Stimulated activated CD4-positive, alpha-beta T cell treated with anti-CD3 and anti-CD28 coated beads, Interleukin-4, amount 100 ng/mL, for 1 hour (primary cell): ENCODE results near the gene WASF3.
"Not testable (repeated sequence)": the region's sequence is repeated elsewhere in the genome, so short reads cannot be mapped to it uniquely, and the experiment has no call there.

Experiments used
- DNase-seq: peaks from one replicate; pipeline ENCODE4 v3.0.0-alpha.2; 2020

WASF3 gene

GRCh38 chr13:26590951-26591350, 33.5 kb downstream of the WASF3 start:
- DNase-seq = no peak

DNA sequence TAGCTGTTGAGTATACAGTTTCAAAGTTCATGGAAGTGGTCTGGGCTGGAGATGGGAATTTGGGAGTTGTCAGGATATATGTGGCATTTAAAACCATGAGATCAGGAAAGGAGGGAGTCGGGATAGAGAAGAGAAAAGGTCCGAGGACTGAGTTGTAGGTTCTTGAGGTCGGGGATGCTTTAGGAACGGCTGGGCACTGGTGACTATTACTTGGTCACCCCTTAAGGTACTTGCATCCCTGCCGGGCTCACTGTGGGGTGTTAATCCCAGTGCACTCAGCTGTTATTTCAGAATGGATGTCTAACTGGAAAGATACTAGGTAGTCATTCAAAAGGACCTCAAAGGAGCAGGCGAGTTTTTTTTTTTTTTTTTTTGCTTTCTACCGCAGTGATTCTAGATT, 34.2 kb downstream of the WASF3 start:
- DNase-seq = no peak

DNA sequence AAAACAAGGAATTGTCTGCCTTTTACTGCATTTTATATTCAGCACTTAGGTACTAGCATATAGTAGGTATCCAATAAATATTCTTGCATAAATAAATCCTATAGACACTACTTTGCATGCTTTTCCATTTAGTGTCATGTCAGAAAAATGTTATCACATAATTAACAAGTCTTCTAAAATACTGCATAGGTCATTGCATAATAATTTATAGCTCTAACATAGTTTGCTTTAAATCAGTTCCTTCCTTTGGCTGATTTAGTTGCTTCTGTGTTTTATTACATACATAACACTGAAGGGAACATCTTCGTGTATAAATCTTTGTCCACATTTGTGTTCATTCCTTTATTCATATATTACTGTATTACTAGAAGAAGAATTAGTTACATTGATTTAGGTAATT, 36.2 kb downstream of the WASF3 start:
- DNase-seq = no peak

GRCh38 chr13:26594363-26594762, 36.9 kb downstream of the WASF3 start:
- no peak for DNase-seq

DNA sequence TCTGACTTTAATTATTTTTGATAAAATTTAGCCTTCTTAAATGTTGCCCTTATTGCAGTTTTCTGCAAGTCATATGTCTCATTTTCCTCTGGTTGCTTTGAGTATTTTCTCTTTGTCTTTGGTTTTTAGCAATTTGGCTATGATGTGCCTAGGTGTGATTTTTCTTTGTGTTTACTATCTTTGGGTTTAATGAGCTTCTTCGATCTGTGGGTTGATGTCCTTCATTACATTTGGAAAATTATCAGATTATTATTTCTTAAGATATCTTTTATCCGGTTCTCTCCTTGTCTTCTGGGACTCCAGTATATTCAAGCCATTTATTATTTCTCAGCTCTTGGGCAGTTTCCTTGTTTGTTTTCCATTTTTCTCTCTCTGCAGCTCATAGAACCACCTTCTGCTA, 39.0 kb downstream of the WASF3 start:
- no peak for DNase-seq

DNA sequence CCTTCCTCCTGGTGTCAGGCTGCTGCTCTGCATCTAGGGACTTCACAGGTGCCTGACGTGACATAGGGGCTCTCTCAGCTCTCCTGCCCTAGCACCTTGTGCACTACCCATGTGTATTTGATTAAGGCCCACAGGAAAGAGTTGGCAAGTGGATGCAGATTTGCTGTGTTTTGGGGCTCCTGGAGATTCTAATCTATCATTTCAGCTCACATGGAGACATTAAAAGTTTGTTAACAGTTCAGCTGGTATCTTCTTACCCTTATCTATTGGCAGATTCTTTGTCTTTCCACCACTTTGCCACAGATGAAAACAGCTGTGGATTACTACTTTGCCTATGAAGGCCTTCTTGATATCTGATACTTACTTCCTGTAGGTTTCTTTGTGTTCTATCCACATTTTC, 41.9 kb downstream of the WASF3 start:
- DNase-seq = no peak

DNA sequence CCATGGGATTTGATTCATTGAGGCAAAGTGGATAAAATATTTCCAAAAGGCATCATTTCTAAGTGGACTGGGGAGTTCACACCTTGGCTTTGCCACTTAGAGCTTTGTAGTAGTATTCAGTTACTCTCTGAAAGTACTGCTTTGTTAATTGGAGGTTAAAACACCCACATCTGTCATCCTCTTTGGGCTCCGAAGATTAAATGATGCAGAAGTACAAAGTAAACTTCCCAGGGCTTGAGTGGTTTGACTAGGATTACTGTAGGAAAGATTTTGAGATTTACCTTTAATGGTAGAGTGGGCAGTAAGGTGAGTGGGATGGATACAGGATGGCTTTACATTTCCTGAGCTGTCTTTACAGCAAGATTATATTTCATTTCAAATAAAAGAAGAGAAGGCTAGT, 42.4 kb downstream of the WASF3 start:
- DNase-seq = no peak

DNA sequence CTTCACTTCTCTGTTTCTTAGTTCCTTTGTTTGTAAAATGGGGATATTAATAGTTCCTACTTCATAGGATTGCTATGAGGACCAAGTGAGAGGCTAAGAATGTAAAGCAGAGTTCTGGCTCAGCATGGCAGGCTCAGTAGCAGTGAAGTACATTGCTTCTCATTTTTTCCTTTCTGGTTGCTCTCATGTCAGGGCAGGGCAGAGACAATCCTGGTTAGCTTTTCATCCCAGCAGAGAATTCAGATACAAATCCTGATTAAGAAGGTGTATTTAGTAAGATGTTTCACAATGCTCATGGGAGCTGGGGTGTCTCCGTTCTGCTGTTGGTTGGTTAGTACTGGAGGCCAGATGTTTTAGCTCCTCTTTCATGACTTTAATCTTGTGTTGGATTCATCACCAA, 42.9 kb downstream of the WASF3 start:
- DNase-seq = no peak

DNA sequence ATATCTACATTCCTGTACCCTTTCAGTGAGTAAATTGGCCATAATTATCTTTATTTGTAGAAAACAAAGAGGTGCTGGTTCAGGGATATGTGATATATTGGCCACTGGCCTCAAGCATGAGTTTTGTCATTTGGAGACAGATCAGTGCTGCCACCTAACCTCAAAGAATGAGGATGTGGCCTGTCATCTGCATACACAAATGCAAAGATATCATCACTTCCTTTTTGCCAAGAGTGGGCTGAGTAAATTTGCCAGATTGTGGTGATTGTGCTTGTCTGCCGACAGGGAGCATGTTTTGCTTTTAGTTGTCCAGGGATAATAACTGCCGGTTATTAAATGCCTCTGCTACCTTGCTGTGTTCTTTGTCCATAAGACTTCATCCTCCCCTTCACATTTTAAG, 44.2 kb downstream of the WASF3 start:
- DNase-seq = no peak

DNA sequence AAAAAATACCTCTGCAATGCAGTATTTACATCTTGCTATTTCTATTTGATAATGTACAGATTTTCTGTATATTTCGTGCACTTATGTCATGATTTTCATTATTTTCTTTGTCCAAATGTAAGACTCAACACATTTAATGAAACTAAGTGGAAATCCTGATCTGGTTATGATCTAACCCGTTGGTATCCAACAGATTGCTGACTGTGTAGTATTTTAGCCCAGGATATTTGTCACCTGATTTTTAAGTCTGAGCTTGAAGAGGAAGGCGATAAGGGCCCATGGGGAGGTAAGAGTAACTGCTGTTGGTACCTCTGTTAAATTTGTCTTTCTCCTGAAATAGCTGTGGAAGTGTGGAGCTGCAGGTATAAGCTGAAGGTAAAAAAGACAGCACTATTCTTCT, 45.3 kb downstream of the WASF3 start:
- DNase-seq = no peak

DNA sequence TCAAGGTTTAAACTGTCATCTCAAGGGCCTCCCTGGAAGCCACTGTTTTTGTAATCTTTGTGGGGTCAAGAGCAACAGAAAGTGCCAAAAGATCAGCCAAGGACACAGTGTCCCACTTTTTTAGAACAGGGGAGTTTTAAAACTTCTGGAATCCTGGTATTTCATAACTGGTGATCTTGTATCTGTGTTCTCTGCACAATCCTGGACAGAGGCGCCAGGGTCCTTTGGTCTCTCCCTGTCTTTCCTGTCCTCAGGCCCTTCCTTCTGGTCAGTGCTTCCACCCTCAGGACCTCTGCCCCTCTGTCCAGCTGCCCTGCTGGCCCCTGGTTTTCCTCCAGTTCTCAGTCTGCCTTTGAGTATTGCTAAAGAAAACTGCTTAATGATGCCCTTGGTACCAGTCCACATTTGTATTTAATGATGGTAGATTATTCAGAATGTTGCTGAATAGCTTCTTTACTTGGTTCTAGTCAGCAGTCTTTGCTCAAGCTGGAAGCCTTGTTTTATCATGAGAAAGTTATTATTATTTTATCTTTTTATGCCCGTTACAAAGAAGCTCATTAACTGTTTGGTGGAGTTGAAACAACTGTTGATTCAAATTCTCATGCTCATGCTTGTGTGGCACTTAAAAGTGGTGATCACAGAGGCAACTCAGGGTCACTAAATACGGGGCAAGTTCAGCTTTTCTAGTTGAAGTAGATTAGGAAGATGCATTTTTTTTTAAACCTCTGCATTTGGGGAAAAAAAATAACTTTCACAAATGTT, 47.5 kb downstream of the WASF3 start:
- DNase-seq = no peak

- DNase-seq = no peak
Observed at GRCh38 chr13:26605845-26606244, 48.4 kb downstream of the WASF3 start.

- DNase-seq = no peak
Observed at GRCh38 chr13:26606631-26607030, 49.1 kb downstream of the WASF3 start.

- no peak for DNase-seq
Observed at GRCh38 chr13:26614721-26615120, 57.2 kb downstream of the WASF3 start.

- no peak for DNase-seq
Observed at GRCh38 chr13:26616126-26616525, 58.6 kb downstream of the WASF3 start.

DNA sequence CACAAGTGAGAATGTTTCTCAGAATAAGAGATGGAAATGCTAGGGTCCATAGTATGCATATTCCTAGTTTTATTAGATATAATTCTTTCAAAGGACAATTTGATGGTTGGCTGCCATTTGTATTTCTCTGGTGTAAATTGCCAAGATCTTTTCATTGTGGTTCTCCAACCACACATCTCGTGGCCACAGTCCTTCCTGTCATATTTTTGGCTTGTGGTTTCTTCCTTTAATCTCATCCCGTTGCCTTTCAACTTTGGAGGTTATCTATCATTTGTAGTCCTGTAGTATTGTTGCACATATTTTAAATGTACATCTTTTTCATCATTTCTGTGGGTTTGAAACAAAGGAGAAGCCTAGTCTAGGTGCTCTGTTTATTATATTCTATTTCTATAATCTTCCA, 61.2 kb downstream of the WASF3 start:
- DNase-seq = no peak

DNA sequence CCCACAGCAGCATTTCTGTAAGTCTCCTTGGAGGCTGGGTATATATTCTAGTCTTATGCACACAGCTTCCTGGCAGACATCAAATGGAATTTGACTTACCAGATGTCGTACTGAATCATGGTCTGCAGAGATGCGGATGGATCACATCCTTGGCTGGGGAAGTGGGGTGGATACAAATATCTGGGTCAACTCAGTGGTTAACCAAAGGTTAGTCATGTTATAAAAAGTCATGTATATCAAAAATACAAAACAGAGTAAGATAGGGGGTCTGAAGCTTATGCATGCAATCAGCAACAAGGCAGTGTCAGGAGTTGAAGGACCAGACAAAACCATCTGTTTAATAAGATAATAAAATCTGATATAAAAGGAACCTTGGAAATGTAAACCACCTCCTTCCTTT, 61.9 kb downstream of the WASF3 start:
- DNase-seq = no peak

DNA sequence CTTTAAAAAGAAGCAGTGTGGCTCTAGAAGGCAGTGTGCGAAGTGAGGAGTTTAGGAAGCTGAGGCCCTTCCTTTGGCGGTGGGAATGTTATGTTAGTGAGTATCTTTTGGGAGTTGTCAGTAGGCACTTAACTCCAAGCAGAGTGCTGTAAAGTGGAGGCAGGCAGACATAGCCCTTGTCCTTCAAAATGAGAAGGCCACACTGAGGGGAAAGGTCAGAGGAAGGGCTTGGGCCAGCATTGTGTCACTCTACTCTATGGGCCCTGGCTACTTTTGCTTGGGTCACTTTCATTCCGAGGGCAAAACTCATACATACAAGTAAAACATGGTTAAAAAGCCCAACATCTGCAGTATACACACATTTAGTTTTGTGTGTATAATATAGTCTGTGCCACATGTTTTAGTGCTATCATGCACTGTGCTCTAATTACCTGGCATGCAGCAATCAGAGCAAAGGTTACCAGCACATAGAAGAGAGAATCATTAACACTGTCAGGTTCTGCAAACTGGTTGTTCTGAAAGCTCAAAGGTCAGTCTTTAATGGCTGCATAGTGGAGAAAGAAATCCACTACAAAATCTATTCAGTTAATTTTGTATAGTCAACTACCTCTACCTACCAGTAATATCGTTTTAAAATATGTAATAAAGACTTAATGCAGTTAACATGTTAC, 64.4 kb downstream of the WASF3 start:
- DNase-seq = no peak

GRCh38 chr13:26623125-26623524, 65.6 kb downstream of the WASF3 start:
- no peak for DNase-seq

GRCh38 chr13:26624572-26624971, 67.1 kb downstream of the WASF3 start:
- no peak for DNase-seq

DNA sequence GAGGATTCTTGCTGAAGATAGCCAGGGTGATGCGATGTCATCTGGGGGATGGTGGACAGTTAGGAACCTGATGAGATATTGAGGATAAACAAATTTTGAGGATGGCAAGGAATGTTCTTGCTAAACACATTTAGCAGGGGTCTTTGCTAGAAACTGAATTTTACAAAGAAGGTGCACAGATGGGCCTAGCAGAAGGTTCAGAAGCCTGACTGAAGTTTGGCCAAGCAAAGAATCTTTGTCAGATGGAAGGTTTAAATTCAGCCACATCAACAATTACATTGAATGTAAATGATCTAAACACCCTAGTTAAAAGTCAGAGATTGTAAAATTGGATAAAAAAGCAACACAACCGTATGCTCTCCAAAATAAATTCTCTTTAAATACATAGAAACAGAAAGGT, 68.8 kb downstream of the WASF3 start:
- no peak for DNase-seq

DNA sequence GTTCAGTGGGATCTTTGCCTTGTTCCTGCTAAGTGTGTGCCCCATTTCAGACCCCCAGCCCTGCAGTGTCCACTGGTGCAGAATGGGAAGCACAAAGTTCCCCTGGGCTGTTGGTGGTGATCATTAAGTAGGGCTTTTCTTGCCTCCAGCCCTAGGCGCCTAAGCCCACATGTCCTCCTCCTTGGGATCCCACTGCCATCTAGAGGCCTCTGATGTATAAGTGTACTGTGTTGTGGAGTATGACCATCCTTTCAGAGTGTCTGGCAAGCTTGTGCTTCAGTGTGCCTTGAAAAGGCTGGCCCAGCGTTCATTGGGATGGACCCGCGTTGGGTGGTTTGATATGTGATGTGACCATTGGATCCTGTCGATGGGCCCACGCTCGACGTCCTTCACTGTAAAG, 71.2 kb downstream of the WASF3 start:
- DNase-seq = no peak

- DNase-seq = no peak
Observed at GRCh38 chr13:26629260-26629825, 71.9 kb downstream of the WASF3 start.

DNA sequence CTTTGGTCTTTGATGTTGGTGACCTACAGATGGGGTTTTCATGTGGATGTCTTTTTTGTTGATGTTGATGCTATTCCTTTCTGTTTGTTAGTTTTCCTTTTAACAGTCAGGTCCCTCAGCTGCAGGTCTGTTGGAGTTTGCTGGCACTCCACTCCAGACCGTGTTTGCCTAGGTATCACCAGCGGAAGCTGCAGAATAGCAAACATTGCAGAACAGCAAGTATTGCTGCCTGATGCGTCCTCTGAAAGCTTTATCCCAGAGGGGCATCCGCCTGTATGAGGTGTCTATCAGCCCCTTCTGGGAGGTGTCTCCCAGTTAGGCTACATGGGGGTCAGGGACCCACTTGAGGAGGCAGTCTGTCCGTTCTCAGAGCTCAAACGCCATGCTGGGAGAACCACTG, 78.2 kb downstream of the WASF3 start:
- not testable (repeated sequence) for DNase-seq

DNA sequence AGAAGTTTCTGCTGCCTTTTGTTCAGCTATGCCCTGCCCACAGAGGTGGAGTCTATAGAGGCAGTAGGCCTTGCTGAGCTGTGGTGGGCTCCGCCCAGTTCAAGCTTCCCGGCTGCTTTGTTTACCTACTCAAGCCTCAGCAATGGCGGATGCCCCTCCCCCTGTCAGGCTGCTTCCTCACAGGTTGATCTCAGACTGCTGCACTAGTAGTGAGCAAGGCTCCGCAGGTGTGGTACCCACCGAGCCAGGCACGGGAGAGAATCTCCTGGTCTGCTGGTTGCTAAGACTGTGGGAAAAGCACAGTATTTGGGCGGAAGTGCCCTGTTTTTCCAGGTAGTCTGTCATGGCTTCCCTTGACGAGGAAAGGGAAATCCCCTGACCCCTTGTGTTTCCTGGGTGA, 78.6 kb downstream of the WASF3 start:
- not testable (repeated sequence) for DNase-seq
